GM21723 (cell line): ENCODE measurements around the gene CEP131.

Source experiments
- ATAC-seq: cut with Tn5 transposase; IDR thresholded peaks from one replicate; pipeline ENCODE4 v1.9.1; 2021; ENCODE audit warnings: mild to moderate bottlenecking, moderate library complexity; ENCODE audit not compliant: unreplicated experiment

CEP131 gene

GRCh38 chr17:81204578-81204977 lies 18.2 kb downstream of the CEP131 start:
- no peak for ATAC-seq

GRCh38 chr17:81203136-81203535 lies 19.6 kb downstream of the CEP131 start:
- no peak for ATAC-seq

- no peak for ATAC-seq
Observed at GRCh38 chr17:81202318-81202717, 20.4 kb downstream of the CEP131 start.

- no peak for ATAC-seq
Observed at GRCh38 chr17:81200695-81201580, 21.8 kb downstream of the CEP131 start.

GRCh38 chr17:81200201-81200600 lies 22.6 kb downstream of the CEP131 start:
- no peak for ATAC-seq

GRCh38 chr17:81199482-81199830 lies 23.3 kb downstream of the CEP131 start:
- ATAC-seq = no peak

- ATAC-seq = no peak
Observed at GRCh38 chr17:81198826-81199481, 23.8 kb downstream of the CEP131 start.

- ATAC-seq = no peak
Observed at GRCh38 chr17:81197831-81198490, 24.8 kb downstream of the CEP131 start.

GRCh38 chr17:81197409-81197795 lies 25.4 kb downstream of the CEP131 start:
- no peak for ATAC-seq

GRCh38 chr17:81196505-81197408 lies 26.0 kb downstream of the CEP131 start:
- no peak for ATAC-seq

GRCh38 chr17:81195941-81196495 lies 26.7 kb downstream of the CEP131 start:
- no peak for ATAC-seq

- ATAC-seq = no peak
Observed at GRCh38 chr17:81194941-81195901, 27.5 kb downstream of the CEP131 start.

GRCh38 chr17:81194225-81194760 lies 28.5 kb downstream of the CEP131 start:
- ATAC-seq = no peak

- no peak for ATAC-seq
Observed at GRCh38 chr17:81193470-81194224, 29.1 kb downstream of the CEP131 start.

- no peak for ATAC-seq
Observed at GRCh38 chr17:81193051-81193410, 29.7 kb downstream of the CEP131 start.

- no peak for ATAC-seq
Observed at GRCh38 chr17:81192386-81193050, 30.2 kb downstream of the CEP131 start.

GRCh38 chr17:81191646-81192045 lies 31.1 kb downstream of the CEP131 start:
- no peak for ATAC-seq

- ATAC-seq = no peak
Observed at GRCh38 chr17:81191116-81191515, 31.6 kb downstream of the CEP131 start.
